COLO668 (cell line): ENCODE results near the gene SCAP.

ENCODE experiments used
- DNase-seq: peaks from one replicate; lab custom pipeline; 2025; ENCODE audit not compliant: unreplicated experiment; lab: John Stamatoyannopoulos, UW

Gene SCAP

GRCh38 chr3:47414666-47415587 is 60.8 kb downstream of the SCAP start:
- no peak for DNase-seq

- DNase-seq = no peak
Measured at GRCh38 chr3:47414161-47414564, 61.6 kb downstream of the SCAP start.

- DNase-seq = no peak
Measured at GRCh38 chr3:47413751-47414150, 62.0 kb downstream of the SCAP start.

GRCh38 chr3:47412842-47413520 is 62.8 kb downstream of the SCAP start:
- DNase-seq = no peak

- no peak for DNase-seq
Measured at GRCh38 chr3:47412453-47412756, 63.3 kb downstream of the SCAP start.

GRCh38 chr3:47411696-47412452 is 63.9 kb downstream of the SCAP start:
- DNase-seq = no peak

GRCh38 chr3:47410801-47411646 is 64.7 kb downstream of the SCAP start:
- no peak for DNase-seq

GRCh38 chr3:47410417-47410720 is 65.4 kb downstream of the SCAP start:
- DNase-seq = no peak

GRCh38 chr3:47409688-47410416 is 65.9 kb downstream of the SCAP start:
- DNase-seq = no peak

- no peak for DNase-seq
Measured at GRCh38 chr3:47409284-47409683, 66.5 kb downstream of the SCAP start.

- DNase-seq = no peak
Measured at GRCh38 chr3:47408839-47409229, 66.9 kb downstream of the SCAP start.

- DNase-seq = no peak
Measured at GRCh38 chr3:47407896-47408838, 67.6 kb downstream of the SCAP start.

- DNase-seq = no peak
Measured at GRCh38 chr3:47407237-47407636, 68.5 kb downstream of the SCAP start.

GRCh38 chr3:47406762-47407149 is 69.0 kb downstream of the SCAP start:
- DNase-seq = no peak

GRCh38 chr3:47405820-47406761 is 69.7 kb downstream of the SCAP start:
- DNase-seq = no peak

- no peak for DNase-seq
Measured at GRCh38 chr3:47404955-47405790, 70.6 kb downstream of the SCAP start.

- no peak for DNase-seq
Measured at GRCh38 chr3:47404431-47404876, 71.3 kb downstream of the SCAP start.
